Measurements from ENCODE around the gene DGAT2.
"Not testable (repeated sequence)": the region's sequence is repeated elsewhere in the genome, so short reads cannot be mapped to it uniquely, and the experiment has no call there.

DGAT2 gene

GRCh38 chr11:75735181-75735845 lies 33.3 kb upstream of the DGAT2 start:
- in situ Hi-C loops (cut with MboI; ENCODE audit: low sequenced_read_pairs, unreplicated experiment) = no loop called here
- TF ChIP-seq CTCF (IDR thresholded peaks at IDR 0.05; ENCODE audit: borderline replicate concordance, control extremely low read depth, extremely low read depth, insufficient read depth, missing control alignments) = no peak
- no peak for DNase-seq (ENCODE audit: low spot score)

- no peak for DNase-seq (ENCODE audit: low spot score)
- TF ChIP-seq CTCF (IDR thresholded peaks at IDR 0.05; ENCODE audit: borderline replicate concordance, control extremely low read depth, extremely low read depth, insufficient read depth, missing control alignments) = no peak
- in situ Hi-C loops (cut with MboI; ENCODE audit: low sequenced_read_pairs, unreplicated experiment) = no loop called here
Measured at GRCh38 chr11:75737314-75737713, 31.3 kb upstream of the DGAT2 start.

- no peak for DNase-seq (ENCODE audit: low spot score)
- TF ChIP-seq CTCF (IDR thresholded peaks at IDR 0.05; ENCODE audit: borderline replicate concordance, control extremely low read depth, extremely low read depth, insufficient read depth, missing control alignments) = no peak
- in situ Hi-C loops (cut with MboI; ENCODE audit: low sequenced_read_pairs, unreplicated experiment) = no loop called here
Measured at GRCh38 chr11:75740681-75741080, 27.9 kb upstream of the DGAT2 start.

GRCh38 chr11:75743159-75743558 lies 25.4 kb upstream of the DGAT2 start:
- DNase-seq (ENCODE audit: low spot score) = not testable (repeated sequence)

GRCh38 chr11:75743711-75744563 lies 24.6 kb upstream of the DGAT2 start:
- DNase-seq (ENCODE audit: low spot score) = no peak
- TF ChIP-seq CTCF (IDR thresholded peaks at IDR 0.05; ENCODE audit: borderline replicate concordance, control extremely low read depth, extremely low read depth, insufficient read depth, missing control alignments) = no peak

More at GRCh38 chr11:75743159-75743558, 25.4 kb upstream of the DGAT2 start:
- in situ Hi-C loops (cut with MboI; ENCODE audit: low sequenced_read_pairs, unreplicated experiment) = not testable (repeated sequence)

GRCh38 chr11:75745807-75746206 lies 22.8 kb upstream of the DGAT2 start:
- DNase-seq (ENCODE audit: low spot score) = no peak
- TF ChIP-seq CTCF (IDR thresholded peaks at IDR 0.05; ENCODE audit: borderline replicate concordance, control extremely low read depth, extremely low read depth, insufficient read depth, missing control alignments) = no peak
- in situ Hi-C loops (cut with MboI; ENCODE audit: low sequenced_read_pairs, unreplicated experiment) = no loop called here

More at GRCh38 chr11:75743711-75744563, 24.6 kb upstream of the DGAT2 start:
- in situ Hi-C loops (cut with MboI; ENCODE audit: low sequenced_read_pairs, unreplicated experiment) = no loop called here

GRCh38 chr11:75748729-75749273 lies 19.8 kb upstream of the DGAT2 start:
- DNase-seq (ENCODE audit: low spot score); in situ Hi-C loops (cut with MboI; ENCODE audit: low sequenced_read_pairs, unreplicated experiment): not testable (repeated sequence)

- in situ Hi-C loops (cut with MboI; ENCODE audit: low sequenced_read_pairs, unreplicated experiment) = not testable (repeated sequence)
Measured at GRCh38 chr11:75754933-75755332, 13.6 kb upstream of the DGAT2 start.

More at GRCh38 chr11:75754933-75755332, 13.6 kb upstream of the DGAT2 start:
- DNase-seq (ENCODE audit: low spot score) = not testable (repeated sequence)

Measured in GM13976 (cell line).